GM19099 (cell line): ENCODE measurements around the gene NOS1AP.

Source experiments
- POLR2A ChIP-seq: IDR thresholded peaks from 3 replicates; pipeline ENCODE4 v1.6.1; 2011; ENCODE audit warnings: low read depth; ENCODE audit not compliant: insufficient read length; ENCODE audit errors: extremely low read depth

NOS1AP gene

DNA sequence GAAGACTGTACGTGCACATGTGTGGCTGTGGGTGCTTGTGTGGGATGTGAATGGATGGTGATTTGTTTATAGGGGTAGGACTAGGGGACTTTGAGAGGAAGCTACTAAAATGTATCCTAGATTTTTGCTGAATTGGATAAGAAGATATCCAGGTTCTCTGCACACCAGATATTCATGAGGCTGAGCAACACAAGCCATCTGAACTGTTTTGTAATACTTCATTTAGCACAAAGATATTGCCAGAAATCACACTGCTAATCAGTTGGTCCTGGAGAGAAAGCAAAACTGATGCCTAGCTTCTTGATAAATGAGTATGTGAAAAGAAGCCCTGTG lies 135.3 kb downstream of the NOS1AP start:
- no peak for TF ChIP-seq POLR2A

GRCh38 chr1:162206300-162206699 lies 136.8 kb downstream of the NOS1AP start:
- no peak for TF ChIP-seq POLR2A

GRCh38 chr1:162206749-162207635 lies 137.5 kb downstream of the NOS1AP start:
- no peak for TF ChIP-seq POLR2A

- no peak for TF ChIP-seq POLR2A
Measured at GRCh38 chr1:162207862-162208261, 138.4 kb downstream of the NOS1AP start.

DNA sequence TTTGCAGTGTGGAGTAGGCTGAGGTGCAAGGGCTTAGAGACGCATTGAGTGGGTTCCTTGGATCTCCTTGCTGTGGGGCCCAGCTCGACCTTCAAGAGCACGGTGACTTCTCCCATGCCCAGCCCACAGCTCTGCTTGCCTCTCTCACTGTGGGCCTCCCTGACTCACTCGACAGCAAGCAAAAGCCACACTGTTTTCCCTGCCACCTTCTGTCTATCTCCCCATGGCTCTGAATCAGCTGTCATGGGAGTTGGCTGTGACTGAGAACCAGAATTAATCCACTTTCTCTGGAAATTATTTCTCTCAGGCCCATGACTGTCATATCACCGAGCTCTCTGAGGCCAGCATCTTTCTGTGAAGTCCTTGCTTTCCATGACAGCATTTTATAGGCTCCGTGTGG lies 140.7 kb downstream of the NOS1AP start:
- TF ChIP-seq POLR2A: no peak

- TF ChIP-seq POLR2A: no peak
Measured at GRCh38 chr1:162212713-162213112, 143.2 kb downstream of the NOS1AP start.

DNA sequence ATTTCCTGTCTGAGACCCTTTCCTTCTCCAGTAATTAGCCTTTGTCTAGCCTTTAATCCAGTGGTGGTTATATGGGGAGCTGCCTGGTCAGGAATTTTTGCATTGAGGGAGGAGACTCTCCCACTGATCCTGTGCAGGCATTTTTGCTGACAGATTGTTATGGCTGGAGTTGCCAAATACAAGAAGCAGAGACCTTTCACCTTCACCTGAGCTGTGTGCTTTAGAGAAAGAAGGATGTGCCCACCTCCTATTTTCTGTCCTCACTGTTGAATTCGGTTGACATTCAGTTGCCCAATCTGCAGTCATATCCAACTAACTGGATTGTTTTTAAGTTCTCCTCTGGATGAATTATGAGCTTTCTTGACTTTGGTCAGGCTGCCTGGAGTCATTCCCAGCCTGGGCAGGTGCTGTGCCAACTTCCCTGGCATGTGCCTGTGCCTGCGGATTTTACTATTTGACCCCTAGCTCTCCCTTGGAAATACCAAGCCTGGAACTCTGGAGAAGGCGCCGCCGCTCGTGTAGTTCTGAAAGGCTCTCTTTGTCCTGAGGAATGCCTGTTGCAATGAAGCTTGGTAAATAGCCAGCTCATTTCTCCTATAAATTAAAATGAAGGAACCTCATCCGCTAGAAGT lies 143.9 kb downstream of the NOS1AP start:
- no peak for TF ChIP-seq POLR2A

DNA sequence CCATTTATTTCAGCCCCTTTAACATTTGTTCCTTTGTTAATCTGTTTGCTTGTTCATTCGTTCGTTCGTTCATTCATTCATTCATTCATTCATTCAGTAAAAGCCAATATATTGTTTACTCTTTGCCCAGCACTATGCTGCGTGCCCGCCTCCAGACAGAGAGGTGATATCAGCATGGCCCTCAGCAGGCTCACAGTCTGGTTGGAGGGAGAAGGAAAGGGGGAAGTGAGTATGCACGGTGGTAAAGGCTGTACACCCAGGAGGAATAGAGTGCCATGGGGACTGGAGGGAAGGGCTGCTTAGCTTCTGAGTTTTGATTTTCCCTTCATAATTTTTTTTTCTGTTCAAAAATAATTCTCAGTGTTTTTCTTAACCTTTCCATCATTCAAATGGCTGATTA lies 144.7 kb downstream of the NOS1AP start:
- no peak for TF ChIP-seq POLR2A

GRCh38 chr1:162215902-162216301 lies 146.4 kb downstream of the NOS1AP start:
- no peak for TF ChIP-seq POLR2A

DNA sequence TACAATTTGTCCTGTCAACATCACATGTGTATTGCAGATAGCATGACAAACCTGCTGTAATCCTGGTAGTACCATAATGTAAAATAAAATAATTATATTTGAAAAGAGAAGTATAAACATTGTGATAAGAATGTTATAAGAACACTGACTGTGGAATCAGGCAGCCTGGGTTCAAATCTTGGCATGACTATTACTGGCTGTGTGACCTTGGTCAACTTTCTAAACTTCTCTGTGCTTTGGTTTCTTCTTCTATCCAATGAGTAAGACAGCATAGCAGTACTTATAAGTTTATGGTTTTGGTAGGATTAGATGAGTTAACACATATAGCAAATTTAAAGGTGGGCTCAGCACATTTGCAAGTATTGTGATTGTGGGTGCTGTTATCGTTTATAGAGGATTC lies 147.1 kb downstream of the NOS1AP start:
- no peak for TF ChIP-seq POLR2A

DNA sequence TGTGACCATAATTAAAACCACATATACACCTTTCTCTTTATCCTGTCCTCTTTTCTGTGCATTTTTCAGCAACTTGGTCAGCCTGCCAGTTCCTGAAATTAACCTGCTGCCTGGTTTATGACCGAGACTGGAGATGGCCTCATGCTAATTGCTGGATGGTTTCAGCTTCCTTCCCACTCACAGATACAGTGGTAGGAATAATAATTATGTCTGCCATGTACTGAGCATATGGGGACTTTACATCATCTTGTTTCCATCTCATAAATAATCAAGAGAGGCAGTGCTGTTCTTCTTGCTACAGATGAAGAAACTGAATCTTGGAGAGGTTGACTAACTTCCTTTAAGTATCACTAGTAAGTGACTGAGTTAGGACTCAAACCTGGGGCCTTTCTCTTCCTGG lies 148.2 kb downstream of the NOS1AP start:
- TF ChIP-seq POLR2A: no peak

DNA sequence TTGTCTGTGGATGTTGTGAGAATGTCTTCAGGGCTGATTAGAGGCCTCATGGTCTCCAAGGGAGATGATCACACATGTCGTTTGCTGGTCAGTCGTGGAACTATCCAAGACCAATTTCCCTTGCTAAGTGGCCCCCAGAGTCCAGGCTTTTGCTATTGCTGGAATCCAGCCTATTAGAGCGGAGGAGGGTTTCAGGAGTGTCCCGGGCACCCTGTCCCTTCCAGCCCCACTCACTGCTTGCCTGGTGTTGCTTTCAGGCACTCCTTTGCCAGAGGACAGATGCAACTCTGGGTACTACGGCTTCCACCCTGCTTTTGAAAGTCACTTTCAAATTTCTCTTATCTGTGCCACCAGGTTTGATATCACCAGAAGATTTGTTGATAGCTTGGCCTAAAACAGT lies 149.1 kb downstream of the NOS1AP start:
- no peak for TF ChIP-seq POLR2A

GRCh38 chr1:162218975-162219374 lies 149.5 kb downstream of the NOS1AP start:
- no peak for TF ChIP-seq POLR2A

DNA sequence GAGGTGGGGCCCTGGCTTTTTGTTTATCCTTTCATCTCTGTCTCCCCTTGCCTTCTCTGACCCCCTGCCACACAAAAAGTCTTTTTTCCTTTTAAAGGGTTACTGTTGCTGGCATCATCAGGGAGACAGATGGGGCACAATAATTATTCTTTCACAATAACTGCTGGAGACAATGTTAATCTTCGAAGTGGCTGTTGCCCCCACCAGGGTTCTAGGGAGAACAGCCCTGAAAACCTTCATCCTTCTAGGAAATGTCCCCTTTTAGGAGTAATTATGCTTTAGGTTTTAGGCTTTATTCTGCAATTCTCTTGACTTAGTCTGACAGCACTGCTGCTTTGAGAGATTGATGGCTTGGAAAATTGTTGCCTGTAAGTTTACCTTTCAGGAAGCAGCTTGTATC lies 150.0 kb downstream of the NOS1AP start:
- no peak for TF ChIP-seq POLR2A

- no peak for TF ChIP-seq POLR2A
Measured at GRCh38 chr1:162220009-162220539, 150.6 kb downstream of the NOS1AP start.

GRCh38 chr1:162222014-162222413 lies 152.5 kb downstream of the NOS1AP start:
- no peak for TF ChIP-seq POLR2A
